LNCAP (cell line): ENCODE measurements around the gene AMBP.

Experiments used
- CTCF ChIP-seq: fragments of 450-650 bp; IDR thresholded peaks from 2 replicates; pipeline ENCODE4 v1.5.1; 2017; ENCODE audit warnings: mild to moderate bottlenecking

The AMBP gene

DNA sequence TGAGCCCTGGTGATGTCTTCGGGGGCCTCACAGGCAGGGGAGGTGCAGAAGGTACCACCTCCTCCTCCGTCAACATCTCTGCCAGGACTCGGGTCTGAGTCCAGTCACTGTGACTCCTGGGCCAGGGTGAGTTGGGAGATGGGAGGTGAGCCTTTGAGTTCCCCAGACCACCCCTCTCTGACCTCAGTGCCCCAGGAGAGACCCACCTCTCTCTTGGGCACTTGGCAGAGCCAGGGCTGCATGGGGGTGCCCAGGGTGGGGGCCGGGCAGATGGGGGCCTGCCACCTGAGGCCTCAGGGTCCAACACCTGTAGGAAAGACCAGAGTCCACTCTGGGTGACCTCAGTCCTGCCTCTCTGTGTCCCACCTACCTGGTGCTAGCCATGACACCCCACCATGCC lies 14.2 kb upstream of the AMBP start:
- TF ChIP-seq CTCF: no peak

GRCh38 chr9:114091711-114092110 lies 13.6 kb upstream of the AMBP start:
- no peak for TF ChIP-seq CTCF

DNA sequence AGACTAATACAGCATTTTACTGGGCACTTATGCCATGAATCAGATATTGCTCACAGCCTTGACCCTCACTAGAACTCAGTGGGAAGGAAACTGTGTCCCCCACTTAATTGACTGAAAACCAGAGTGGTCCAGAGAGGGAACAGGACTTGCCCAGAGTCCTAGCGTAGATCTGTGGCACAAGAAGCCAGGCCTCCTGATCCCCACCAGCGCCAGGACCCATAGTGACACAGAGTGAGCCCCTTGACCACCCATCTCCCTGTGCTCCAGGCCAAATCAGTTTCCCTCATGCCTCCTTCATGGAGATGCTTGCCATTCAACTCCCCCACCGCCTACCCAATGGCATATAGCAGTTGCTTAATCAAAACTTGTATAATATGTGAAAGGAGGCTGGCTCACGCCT lies 12.7 kb upstream of the AMBP start:
- no peak for TF ChIP-seq CTCF

DNA sequence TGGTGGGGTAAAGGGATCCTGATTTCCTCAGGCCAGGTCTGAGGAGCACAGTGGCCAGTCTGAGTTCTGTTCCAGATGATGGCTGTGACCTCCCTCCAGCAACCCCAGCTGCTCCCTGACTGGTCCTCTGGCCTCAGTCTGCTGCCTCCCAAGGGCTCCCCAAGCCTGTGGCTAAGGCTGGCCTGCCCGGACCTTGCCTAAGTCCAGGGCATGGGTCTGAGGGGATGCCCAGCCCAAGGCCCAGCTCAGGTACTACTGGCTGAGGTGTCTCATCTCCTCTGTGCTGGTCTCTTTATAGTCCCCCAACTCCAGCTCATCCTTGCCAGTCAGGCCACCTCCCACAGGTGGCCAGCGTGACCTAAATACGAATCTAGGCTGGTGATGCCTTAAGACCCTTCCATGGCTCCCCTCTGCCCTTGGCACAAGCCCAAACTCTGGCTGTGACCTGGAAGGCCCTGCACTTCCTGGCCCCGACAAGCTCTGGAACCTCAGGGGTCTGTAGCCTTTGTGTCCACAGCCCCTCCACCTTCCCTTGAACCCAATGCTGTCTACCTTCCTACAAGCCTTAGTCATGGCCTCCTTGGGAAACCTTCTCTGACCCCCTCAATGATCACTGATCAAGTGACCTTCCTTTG lies 11.2 kb upstream of the AMBP start:
- no peak for TF ChIP-seq CTCF

- no peak for TF ChIP-seq CTCF
Measured at GRCh38 chr9:114088571-114089170, 10.6 kb upstream of the AMBP start.

DNA sequence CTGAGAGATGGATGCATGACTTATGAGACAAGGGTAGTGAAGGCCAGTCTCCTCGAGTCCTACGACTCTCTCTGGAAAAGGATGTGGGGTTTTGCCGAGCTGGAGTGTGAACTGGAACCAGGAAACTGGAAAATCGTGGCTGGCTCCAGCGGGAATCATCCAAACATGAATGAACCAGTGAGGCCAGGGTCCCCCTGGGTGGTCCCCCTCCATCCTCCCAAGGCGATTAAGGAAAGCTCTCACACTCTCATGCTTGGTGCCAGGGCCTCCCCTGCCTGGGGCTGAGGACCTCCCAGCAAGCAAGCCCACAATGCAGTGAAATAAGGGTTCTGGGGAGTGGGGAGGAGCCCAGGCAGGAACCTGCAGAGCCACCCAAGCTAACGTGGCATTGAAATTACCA lies 9.6 kb upstream of the AMBP start:
- TF ChIP-seq CTCF: no peak

DNA sequence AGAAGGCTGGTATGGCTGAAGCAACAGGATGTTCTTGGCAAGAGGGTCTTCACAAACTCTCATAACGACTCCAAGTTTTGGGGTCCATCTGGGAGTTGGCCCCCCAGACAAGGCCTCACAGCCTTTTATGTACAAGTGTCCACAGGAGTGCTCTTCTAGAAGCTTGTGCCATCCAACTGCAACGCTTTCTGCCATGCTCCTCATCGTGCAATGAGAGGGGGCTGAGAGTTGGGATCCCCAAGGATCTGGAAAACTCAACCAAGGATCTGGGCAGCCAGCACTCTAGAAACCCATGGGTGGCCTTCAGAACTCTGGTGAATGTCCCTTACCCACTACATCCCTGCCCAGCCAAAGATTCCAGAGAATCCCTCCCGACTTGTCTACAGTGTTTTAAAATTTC lies 8.5 kb upstream of the AMBP start:
- no peak for TF ChIP-seq CTCF

GRCh38 chr9:114086009-114086408 lies 7.9 kb upstream of the AMBP start:
- no peak for TF ChIP-seq CTCF
